Ishikawa (cell line): ENCODE data around the gene HSF2.

ENCODE experiments used
- CEBPB ChIP-seq: IDR thresholded peaks from 2 replicates; pipeline ENCODE4 v1.6.1; 2012
- EP300 ChIP-seq: IDR thresholded peaks from 2 replicates; pipeline ENCODE4 v1.6.1; 2012; ENCODE audit warnings: borderline replicate concordance
- FOXM1 ChIP-seq: IDR thresholded peaks from 2 replicates; pipeline ENCODE4 v1.6.1; 2012; ENCODE audit warnings: low read depth, borderline replicate concordance
- MAX ChIP-seq: IDR thresholded peaks from 2 replicates; pipeline ENCODE4 v1.6.1; 2012
- NFIC ChIP-seq: IDR thresholded peaks from 2 replicates; pipeline ENCODE4 v1.6.1; 2012
- TCF12 ChIP-seq: IDR thresholded peaks from 2 replicates; pipeline ENCODE4 v1.6.1; 2012; ENCODE audit warnings: low read depth

- TF ChIP-seq CEBPB (no peak), NFIC (no peak), TCF12 (no peak), MAX (no peak), EP300 (no peak), FOXM1 (no peak)
These were observed 53.1 kb downstream of the HSF2 start for GRCh38 chr6:122452509-122452908.
